DND-41 (cell line): ENCODE data around the gene AFG3L2.

Source experiments
- ATAC-seq: fragments of 200-7000 bp; cut with Tn5 transposase; 3 replicates; pipeline ENCODE4 v1.9.1; 2021; ENCODE audit warnings: low read depth; ENCODE audit not compliant: insufficient read depth
- DNase-seq: peaks from one replicate; pipeline ENCODE4 v3.0.0-alpha.2; 2020
- H2AFZ ChIP-seq: 2 replicates; pipeline ENCODE4 v1.6.0; 2012; ENCODE audit warnings: low read depth, low read length
- H3K27ac ChIP-seq: 2 replicates; pipeline ENCODE4 v1.5.1; 2012; ENCODE audit warnings: low read length, inconsistent platforms
- H3K27me3 ChIP-seq: fragments of 200-600 bp; sonication (generic); 2 replicates; pipeline ENCODE4 v1.6.0; 2012; ENCODE audit warnings: low read length, mild to moderate bottlenecking, inconsistent platforms; ENCODE audit not compliant: insufficient read depth, poor library complexity
- H3K36me3 ChIP-seq: 2 replicates; pipeline ENCODE4 v1.5.1; 2012; ENCODE audit warnings: low read length, inconsistent platforms; ENCODE audit not compliant: insufficient read depth
- H3K4me1 ChIP-seq: 2 replicates; pipeline ENCODE4 v1.5.1; 2012; ENCODE audit warnings: mild to moderate bottlenecking, low read length; ENCODE audit not compliant: insufficient read depth
- H3K4me2 ChIP-seq: 2 replicates; pipeline ENCODE4 v1.6.0; 2012; ENCODE audit warnings: mild to moderate bottlenecking, moderate library complexity, low read length, inconsistent platforms; ENCODE audit not compliant: insufficient read depth
- H3K4me3 ChIP-seq, 2 experiments: fragments of 200-600 bp in 1 of 2; shearing (Covaris generic) in 1 of 2; 2 replicates each; pipeline ENCODE4 v1.5.1; 2012 to 2016; ENCODE audit warnings: inconsistent platforms in 2 of 2, low read length in 2 of 2, mild to moderate bottlenecking in 2 of 2, low read depth in 1 of 2, moderate library complexity in 1 of 2
- H3K79me2 ChIP-seq: 2 replicates; pipeline ENCODE4 v1.6.0; 2012; ENCODE audit warnings: low read length, inconsistent platforms; ENCODE audit not compliant: insufficient read depth
- H3K9ac ChIP-seq: 2 replicates; pipeline ENCODE4 v1.6.0; 2012; ENCODE audit warnings: low read depth, mild to moderate bottlenecking, inconsistent platforms, low read length, moderate library complexity
- H3K9me3 ChIP-seq: 2 replicates; pipeline ENCODE4 v1.5.1; 2012; ENCODE audit warnings: low read length, moderate library complexity, mild to moderate bottlenecking, inconsistent platforms; ENCODE audit not compliant: insufficient read depth, severe bottlenecking
- H4K20me1 ChIP-seq: 2 replicates; pipeline ENCODE4 v1.6.0; 2012; ENCODE audit warnings: low read length; ENCODE audit not compliant: insufficient read depth
- CTCF ChIP-seq: IDR thresholded peaks from 2 replicates; pipeline ENCODE4 v1.5.1; 2012; ENCODE audit warnings: borderline replicate concordance, low read length, moderate library complexity, mild to moderate bottlenecking; ENCODE audit not compliant: poor library complexity, severe bottlenecking; ENCODE audit errors: extremely low read depth
- EZH2 ChIP-seq: IDR thresholded peaks from 3 replicates; pipeline ENCODE4 v1.6.1; 2012; ENCODE audit warnings: borderline replicate concordance, low read depth, mild to moderate bottlenecking, moderate library complexity, low read length, inconsistent platforms; ENCODE audit not compliant: severe bottlenecking

AFG3L2 gene

GRCh38 chr18:12315911-12316310, 61.1 kb downstream of the AFG3L2 start:
- H3K4me2 ChIP-seq: no peak overlapping the region

GRCh38 chr18:12315490-12315889, 61.5 kb downstream of the AFG3L2 start:
- Histone ChIP-seq H3K4me2 (no peak overlapping the region), H3K27me3 (peaks cover 3% of the 10 kb centered on the region), H3K9me3 (peaks cover 9% of the 10 kb centered on the region), H3K9ac (no peak overlapping the region), H3K4me1 (no peaks in the 10 kb centered on the region), H3K4me3 (no peak overlapping the region), H3K27ac (no peak overlapping the region), H4K20me1 (no peaks in the 10 kb centered on the region), H3K79me2 (no peaks in the 10 kb centered on the region), H2AFZ (no peak overlapping the region), H3K36me3 (no peaks in the 10 kb centered on the region)
- DNase-seq (no peak), ATAC-seq (no peak)
- TF ChIP-seq EZH2 (no peak), CTCF (no peak)

More at GRCh38 chr18:12315911-12316310, 61.1 kb downstream of the AFG3L2 start:
- Histone ChIP-seq H4K20me1 (no peaks in the 10 kb centered on the region), H3K9me3 (peaks cover 9% of the 10 kb centered on the region), H3K27me3 (peaks cover 3% of the 10 kb centered on the region), H2AFZ (no peak overlapping the region), H3K9ac (no peak overlapping the region), H3K36me3 (no peaks in the 10 kb centered on the region), H3K79me2 (no peaks in the 10 kb centered on the region), H3K27ac (no peak overlapping the region), H3K4me1 (no peaks in the 10 kb centered on the region), H3K4me3 (no peak overlapping the region)
- no peak for ATAC-seq
- DNase-seq: no peak
- TF ChIP-seq EZH2: no peak
- TF ChIP-seq CTCF: no peak

DNA sequence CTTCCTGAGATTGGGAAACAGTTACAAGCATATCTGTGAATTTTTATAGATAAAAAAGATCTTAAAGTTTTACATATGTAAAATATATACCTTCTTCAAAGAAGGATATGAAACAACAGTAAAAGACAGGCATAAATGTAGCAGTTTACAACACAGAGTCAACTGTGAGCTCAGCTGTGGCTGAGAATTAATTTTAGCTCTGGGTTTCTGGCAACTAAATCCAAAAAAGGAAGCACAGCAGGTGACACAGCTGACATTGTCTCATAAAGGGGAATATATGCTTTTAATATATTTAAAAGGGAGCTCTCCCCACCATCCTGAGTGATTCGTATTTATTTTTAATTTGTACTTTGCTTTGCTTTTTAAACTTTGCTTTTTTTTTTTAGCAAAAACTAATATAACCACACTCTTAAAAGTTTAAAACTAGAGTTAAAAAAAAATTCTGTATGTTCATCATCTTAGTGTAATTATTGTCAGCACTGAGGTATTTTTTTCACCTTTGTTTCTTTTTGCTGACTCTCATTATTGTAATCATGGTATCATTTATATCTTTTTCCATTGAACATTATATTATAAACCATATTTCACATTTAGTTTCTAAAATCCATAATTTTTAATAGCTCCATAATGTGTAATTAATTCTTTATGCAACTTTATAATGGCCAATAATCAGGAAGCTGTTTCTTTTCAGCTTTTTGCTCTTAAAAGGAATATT, 62.3 kb downstream of the AFG3L2 start:
- H4K20me1 ChIP-seq: no peaks in the 10 kb centered on the region
- H3K27ac ChIP-seq: no peak overlapping the region
- H3K9ac ChIP-seq: no peak overlapping the region
- H2AFZ ChIP-seq: no peak overlapping the region
- no peaks in the 10 kb centered on the region for H3K36me3 ChIP-seq
- peaks cover 9% of the 10 kb centered on the region for H3K9me3 ChIP-seq
- no peak overlapping the region for H3K4me2 ChIP-seq
- no peak for ATAC-seq
- H3K4me3 ChIP-seq: no peak overlapping the region
- TF ChIP-seq CTCF (no peak), EZH2 (no peak)
- H3K27me3 ChIP-seq: peaks cover 3% of the 10 kb centered on the region
- no peak for DNase-seq
- no peaks in the 10 kb centered on the region for H3K79me2 ChIP-seq
- H3K4me1 ChIP-seq: no peaks in the 10 kb centered on the region
